Stimulated activated effector memory CD8-positive, alpha-beta T cell treated with anti-CD3 and anti-CD28 coated beads, Interleukin-12 subunit alpha, Interleukin-12 subunit beta, amount 100 ng/mL, for 72 hours (primary cell): ENCODE data around the gene ADAMTSL1.

ENCODE experiments used
- ATAC-seq: fragments of 150-1000 bp; cut with Tn5 transposase; 2 replicates; pipeline ENCODE4 v1.10.0; 2021
- DNase-seq, 2 donors: peaks; one replicate each; pipeline ENCODE4 v3.0.0; 2021 to 2022; ENCODE audit warnings: low spot score in 2 of 2
- H3K27ac Mint-ChIP-seq: one replicate; pipeline ENCODE4 v1.8.0; 2022; ENCODE audit warnings: mild to moderate bottlenecking, mixed read lengths
- H3K36me3 Mint-ChIP-seq: one replicate; pipeline ENCODE4 v1.8.0; 2022; ENCODE audit warnings: mild to moderate bottlenecking, mixed read lengths
- H3K4me1 Mint-ChIP-seq: one replicate; pipeline ENCODE4 v1.8.0; 2022; ENCODE audit warnings: mixed read lengths
- H3K4me3 Mint-ChIP-seq: one replicate; pipeline ENCODE4 v1.8.0; 2022; ENCODE audit warnings: mild to moderate bottlenecking, mixed read lengths
- H3K9me3 Mint-ChIP-seq: one replicate; pipeline ENCODE4 v1.8.0; 2022; ENCODE audit warnings: mixed read lengths

Gene ADAMTSL1

DNA sequence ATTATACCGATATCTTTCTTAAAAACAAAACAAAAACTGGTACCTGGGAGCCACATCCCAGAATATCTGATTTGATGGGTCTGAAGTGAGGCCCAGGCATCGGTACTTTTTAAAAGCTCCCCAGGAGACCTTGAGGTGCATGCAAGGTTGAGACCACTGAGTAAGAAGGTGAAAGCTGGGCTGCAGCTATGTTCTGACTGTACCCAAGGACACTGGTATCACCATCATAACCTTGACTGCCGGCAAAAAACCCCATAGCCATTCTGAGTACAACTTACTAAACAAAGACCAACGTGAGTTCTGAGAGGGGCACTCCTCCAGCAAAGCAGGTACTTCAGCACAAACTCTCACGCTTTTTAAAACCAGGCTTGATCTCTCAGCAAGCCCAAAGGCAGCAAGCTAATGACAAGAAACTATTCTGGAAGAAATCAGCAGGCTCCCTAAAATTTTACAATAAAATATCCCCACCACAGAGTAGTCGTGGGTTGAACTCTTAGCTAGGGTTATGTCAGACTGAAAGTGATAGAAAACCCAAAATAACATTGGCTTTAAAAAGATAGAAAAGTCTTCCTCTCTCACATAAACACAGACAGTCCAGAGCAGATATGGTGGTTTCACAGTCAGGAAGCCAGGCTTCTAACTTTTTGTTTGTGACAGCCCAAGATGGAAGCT is 295.1 kb downstream of the ADAMTSL1 start:
- Mint-ChIP-seq H3K9me3 (no peaks in the 10 kb centered on the region), H3K36me3 (no peaks in the 10 kb centered on the region), H3K4me3 (no peak overlapping the region), H3K27ac (no peak overlapping the region), H3K4me1 (no peaks in the 10 kb centered on the region)
- ATAC-seq (peak; percentile 24), DNase-seq (no peak)

DNA sequence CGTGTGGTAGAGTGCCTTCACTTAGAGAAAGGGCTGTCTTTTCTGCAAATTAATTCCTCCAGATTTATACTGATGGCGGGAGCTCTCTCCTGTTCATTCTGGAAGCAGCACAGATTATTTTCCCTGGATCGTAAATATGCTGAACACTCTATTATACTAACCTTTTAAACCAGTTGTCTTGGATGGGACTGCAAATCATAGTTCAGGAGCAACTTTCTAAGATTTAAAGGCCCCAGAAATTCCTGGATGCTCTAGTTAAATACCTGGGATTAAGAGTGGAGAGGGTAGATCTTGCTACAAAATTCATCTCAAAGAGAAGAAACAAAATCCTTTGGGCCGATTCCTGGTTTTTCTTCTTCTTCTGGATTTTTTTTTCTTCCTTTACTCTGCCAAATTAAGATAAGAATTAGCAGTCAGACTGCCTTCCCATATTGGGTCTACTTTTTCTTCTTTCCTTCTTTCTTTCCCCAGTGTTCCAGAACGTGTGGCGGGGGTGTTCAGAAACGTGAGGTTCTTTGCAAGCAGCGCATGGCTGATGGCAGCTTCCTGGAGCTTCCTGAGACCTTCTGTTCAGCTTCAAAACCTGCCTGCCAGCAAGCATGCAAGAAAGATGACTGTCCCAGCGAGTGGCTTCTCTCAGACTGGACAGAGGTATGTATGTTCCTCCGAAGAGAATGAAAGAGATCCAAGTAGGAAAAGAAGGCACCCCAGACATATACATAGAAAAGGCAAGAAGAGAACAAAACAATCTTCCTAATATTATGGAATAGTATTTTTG is 296.4 kb downstream of the ADAMTSL1 start:
- Mint-ChIP-seq H3K4me3 (no peak overlapping the region), H3K27ac (no peak overlapping the region), H3K4me1 (no peaks in the 10 kb centered on the region), H3K36me3 (no peaks in the 10 kb centered on the region), H3K9me3 (no peaks in the 10 kb centered on the region)
- no peak for DNase-seq
- no peak for ATAC-seq

DNA sequence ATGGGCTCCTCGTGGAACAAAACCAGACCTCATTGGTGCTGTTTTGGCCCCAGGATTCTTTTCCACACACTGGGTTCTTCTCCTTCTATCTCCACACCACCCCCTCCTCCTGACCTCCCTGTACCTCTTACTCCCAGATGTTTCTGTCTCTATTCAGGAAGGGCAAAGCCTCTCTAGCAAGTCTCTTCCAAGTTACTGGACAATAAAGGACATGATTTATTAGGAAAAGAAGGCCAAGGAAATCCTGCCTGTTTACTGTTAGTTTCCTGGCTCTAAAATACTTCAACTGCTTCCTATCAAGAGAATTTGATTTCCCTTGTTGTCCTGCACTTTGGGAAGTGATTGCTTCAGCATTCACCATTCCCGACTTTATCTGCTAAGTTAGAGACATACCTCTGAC is 297.1 kb downstream of the ADAMTSL1 start:
- ATAC-seq = no peak

DNA sequence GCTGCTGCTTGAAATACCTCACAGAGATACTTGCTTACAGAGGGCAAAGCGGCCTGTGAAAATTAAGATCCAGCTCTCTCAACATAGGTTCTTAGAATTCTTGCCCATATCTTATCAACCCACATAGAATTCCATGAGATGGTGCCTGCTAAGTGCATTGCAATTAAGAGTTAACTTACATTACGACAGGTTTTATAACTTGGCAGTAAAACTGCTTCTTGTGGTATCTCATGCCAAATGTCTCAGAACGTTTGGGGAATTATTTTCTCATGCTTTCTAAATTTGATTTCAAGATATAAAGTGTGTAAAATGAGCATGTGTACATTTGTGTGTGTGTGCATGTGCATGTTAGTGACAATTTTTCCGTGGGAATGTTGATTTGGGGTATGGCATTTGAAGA is 297.8 kb downstream of the ADAMTSL1 start:
- ATAC-seq = no peak
- no peak for DNase-seq
- H3K27ac Mint-ChIP-seq = no peak overlapping the region
- H3K4me3 Mint-ChIP-seq = no peak overlapping the region
- no peaks in the 10 kb centered on the region for H3K36me3 Mint-ChIP-seq
- no peaks in the 10 kb centered on the region for H3K4me1 Mint-ChIP-seq
- no peaks in the 10 kb centered on the region for H3K9me3 Mint-ChIP-seq

More for the DNA sequence above, 297.1 kb downstream of the ADAMTSL1 start:
- H3K9me3 Mint-ChIP-seq = no peaks in the 10 kb centered on the region
- no peaks in the 10 kb centered on the region for H3K36me3 Mint-ChIP-seq
- DNase-seq = no peak
- H3K4me3 Mint-ChIP-seq = no peak overlapping the region
- H3K27ac Mint-ChIP-seq = no peak overlapping the region
- no peaks in the 10 kb centered on the region for H3K4me1 Mint-ChIP-seq

DNA sequence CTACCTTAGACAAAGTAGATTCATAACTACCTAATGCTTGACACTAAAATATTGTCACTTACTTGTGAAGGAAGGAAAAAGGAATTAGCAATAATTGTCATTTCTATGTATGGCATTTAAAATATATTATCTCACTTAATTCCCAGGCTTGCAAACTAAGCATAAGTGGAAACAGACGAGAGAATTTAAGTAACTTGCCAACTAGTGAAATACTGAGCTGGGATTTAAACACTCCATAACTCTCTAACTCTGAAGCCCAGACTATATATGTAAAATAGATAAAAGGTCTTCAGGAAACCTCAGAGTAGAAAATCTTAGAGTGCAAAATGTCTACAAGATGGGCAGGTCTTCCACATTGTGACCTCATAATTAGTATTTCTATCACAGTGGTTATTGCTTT is 301.3 kb downstream of the ADAMTSL1 start:
- Mint-ChIP-seq H3K27ac (no peak overlapping the region), H3K4me3 (no peak overlapping the region), H3K36me3 (no peaks in the 10 kb centered on the region), H3K9me3 (no peaks in the 10 kb centered on the region), H3K4me1 (no peaks in the 10 kb centered on the region)
- DNase-seq (no peak), ATAC-seq (no peak)

DNA sequence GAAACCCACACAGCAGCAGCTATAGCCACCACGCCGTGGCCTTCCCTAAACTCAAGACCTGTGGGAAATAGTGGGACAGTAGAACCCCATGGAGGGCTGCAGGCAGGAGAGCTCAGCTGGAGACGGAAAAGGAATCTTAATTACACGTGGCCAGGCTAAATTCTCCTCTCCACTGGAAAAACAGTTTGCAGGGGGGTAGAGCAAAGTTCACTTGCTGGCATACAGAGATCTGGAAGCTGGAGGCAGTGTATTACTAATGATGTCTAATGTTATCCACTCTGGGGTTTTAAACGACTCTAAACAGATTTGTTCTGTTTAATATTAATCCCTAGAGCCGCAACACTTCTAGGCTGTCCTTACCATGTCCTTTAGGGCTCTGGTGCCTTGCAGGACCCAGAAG is 302.0 kb downstream of the ADAMTSL1 start:
- no peak for ATAC-seq
- Mint-ChIP-seq H3K4me1 (no peaks in the 10 kb centered on the region), H3K27ac (no peak overlapping the region)

DNA sequence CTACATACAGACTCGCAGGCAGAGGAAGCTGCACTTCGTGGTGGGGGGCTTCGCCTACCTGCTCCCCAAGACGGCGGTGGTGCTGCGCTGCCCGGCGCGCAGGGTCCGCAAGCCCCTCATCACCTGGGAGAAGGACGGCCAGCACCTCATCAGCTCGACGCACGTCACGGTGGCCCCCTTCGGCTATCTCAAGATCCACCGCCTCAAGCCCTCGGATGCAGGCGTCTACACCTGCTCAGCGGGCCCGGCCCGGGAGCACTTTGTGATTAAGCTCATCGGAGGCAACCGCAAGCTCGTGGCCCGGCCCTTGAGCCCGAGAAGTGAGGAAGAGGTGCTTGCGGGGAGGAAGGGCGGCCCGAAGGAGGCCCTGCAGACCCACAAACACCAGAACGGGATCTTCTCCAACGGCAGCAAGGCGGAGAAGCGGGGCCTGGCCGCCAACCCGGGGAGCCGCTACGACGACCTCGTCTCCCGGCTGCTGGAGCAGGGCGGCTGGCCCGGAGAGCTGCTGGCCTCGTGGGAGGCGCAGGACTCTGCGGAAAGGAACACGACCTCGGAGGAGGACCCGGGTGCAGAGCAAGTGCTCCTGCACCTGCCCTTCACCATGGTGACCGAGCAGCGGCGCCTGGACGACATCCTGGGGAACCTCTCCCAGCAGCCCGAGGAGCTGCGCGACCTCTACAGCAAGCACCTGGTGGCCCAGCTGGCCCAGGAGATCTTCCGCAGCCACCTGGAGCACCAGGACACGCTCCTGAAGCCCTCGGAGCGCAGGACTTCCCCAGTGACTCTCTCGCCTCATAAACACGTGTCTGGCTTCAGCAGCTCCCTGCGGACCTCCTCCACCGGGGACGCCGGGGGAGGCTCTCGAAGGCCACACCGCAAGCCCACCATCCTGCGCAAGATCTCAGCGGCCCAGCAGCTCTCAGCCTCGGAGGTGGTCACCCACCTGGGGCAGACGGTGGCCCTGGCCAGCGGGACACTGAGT is 303.2 kb downstream of the ADAMTSL1 start:
- DNase-seq = no peak
- no peaks in the 10 kb centered on the region for H3K4me1 Mint-ChIP-seq
- no peak for ATAC-seq
- H3K9me3 Mint-ChIP-seq = no peaks in the 10 kb centered on the region
- no peak overlapping the region for H3K27ac Mint-ChIP-seq
- no peaks in the 10 kb centered on the region for H3K36me3 Mint-ChIP-seq
- no peak overlapping the region for H3K4me3 Mint-ChIP-seq

More for the DNA sequence above, 302.0 kb downstream of the ADAMTSL1 start:
- H3K9me3 Mint-ChIP-seq = no peaks in the 10 kb centered on the region
- no peaks in the 10 kb centered on the region for H3K36me3 Mint-ChIP-seq
- no peak overlapping the region for H3K4me3 Mint-ChIP-seq
- DNase-seq = no peak

GRCh38 chr9:18778147-18778546 is 304.2 kb downstream of the ADAMTSL1 start:
- no peak for ATAC-seq
- Mint-ChIP-seq H3K27ac (no peak overlapping the region), H3K36me3 (no peaks in the 10 kb centered on the region)

DNA sequence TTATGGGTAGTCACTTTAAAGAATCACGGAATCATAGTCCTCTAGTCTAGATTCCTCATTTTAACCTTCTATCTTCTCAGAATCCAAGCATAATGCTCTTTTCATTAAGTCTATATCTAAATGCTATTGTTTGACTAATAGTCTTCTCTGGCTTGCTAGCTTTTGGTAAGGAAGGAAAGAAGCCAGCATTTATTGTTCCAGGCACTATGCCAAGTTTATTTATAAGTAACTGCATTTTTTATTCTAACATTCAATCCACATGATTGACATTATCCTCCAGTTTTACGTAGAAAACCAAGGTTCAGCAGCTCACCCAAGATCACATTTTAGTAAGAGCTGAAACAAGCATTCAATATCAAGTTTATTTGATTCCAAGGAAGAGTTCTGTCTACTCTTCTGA is 304.9 kb downstream of the ADAMTSL1 start:
- H3K4me1 Mint-ChIP-seq = no peaks in the 10 kb centered on the region
- H3K4me3 Mint-ChIP-seq = no peak overlapping the region
- ATAC-seq = no peak
- no peak overlapping the region for H3K27ac Mint-ChIP-seq
- no peaks in the 10 kb centered on the region for H3K9me3 Mint-ChIP-seq
- H3K36me3 Mint-ChIP-seq = no peaks in the 10 kb centered on the region
- no peak for DNase-seq

More at GRCh38 chr9:18778147-18778546, 304.2 kb downstream of the ADAMTSL1 start:
- Mint-ChIP-seq H3K4me3 (no peak overlapping the region), H3K4me1 (no peaks in the 10 kb centered on the region), H3K9me3 (no peaks in the 10 kb centered on the region)
- DNase-seq = no peak

GRCh38 chr9:18783909-18784308 is 310.0 kb downstream of the ADAMTSL1 start:
- DNase-seq (no peak), ATAC-seq (no peak)
- Mint-ChIP-seq H3K36me3 (no peaks in the 10 kb centered on the region), H3K4me3 (no peak overlapping the region), H3K9me3 (no peaks in the 10 kb centered on the region), H3K27ac (no peak overlapping the region), H3K4me1 (no peaks in the 10 kb centered on the region)

- Mint-ChIP-seq H3K9me3 (no peaks in the 10 kb centered on the region), H3K36me3 (no peaks in the 10 kb centered on the region), H3K4me3 (no peak overlapping the region), H3K4me1 (no peaks in the 10 kb centered on the region), H3K27ac (no peak overlapping the region)
- ATAC-seq = no peak
- DNase-seq = no peak
These were observed 311.7 kb downstream of the ADAMTSL1 start for GRCh38 chr9:18785604-18786003.

GRCh38 chr9:18786196-18786595 is 312.2 kb downstream of the ADAMTSL1 start:
- Mint-ChIP-seq H3K27ac (no peak overlapping the region), H3K4me1 (no peaks in the 10 kb centered on the region)

GRCh38 chr9:18786911-18787650 is 313.1 kb downstream of the ADAMTSL1 start:
- no peaks in the 10 kb centered on the region for H3K36me3 Mint-ChIP-seq
- no peaks in the 10 kb centered on the region for H3K9me3 Mint-ChIP-seq
- no peak overlapping the region for H3K4me3 Mint-ChIP-seq
- DNase-seq (no peak), ATAC-seq (no peak)
- H3K4me1 Mint-ChIP-seq = no peaks in the 10 kb centered on the region
- H3K27ac Mint-ChIP-seq = no peak overlapping the region

More at GRCh38 chr9:18786196-18786595, 312.2 kb downstream of the ADAMTSL1 start:
- Mint-ChIP-seq H3K9me3 (no peaks in the 10 kb centered on the region), H3K4me3 (no peak overlapping the region), H3K36me3 (no peaks in the 10 kb centered on the region)
- ATAC-seq = no peak
- DNase-seq = no peak

DNA sequence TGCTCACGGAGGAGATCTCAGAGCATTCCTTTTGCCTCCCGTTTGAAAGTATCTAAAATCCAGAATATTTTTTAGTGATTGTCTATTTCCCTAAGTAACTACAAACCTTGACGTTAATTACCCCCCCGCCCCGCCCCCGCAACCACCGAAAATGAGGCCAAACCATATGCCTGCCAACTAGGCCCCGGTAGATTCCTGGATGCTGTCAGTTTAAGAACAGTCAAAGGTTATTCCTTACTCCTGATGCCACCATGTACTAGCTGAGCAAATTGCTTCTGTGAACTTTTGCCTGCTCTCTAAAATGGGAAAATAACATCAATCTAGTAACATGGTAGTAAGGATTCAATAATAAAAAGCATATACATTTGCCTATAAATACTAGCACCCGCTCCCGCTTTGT is 314.3 kb downstream of the ADAMTSL1 start:
- Mint-ChIP-seq H3K9me3 (no peaks in the 10 kb centered on the region), H3K36me3 (no peaks in the 10 kb centered on the region), H3K4me3 (no peak overlapping the region), H3K4me1 (no peaks in the 10 kb centered on the region), H3K27ac (no peak overlapping the region)
- ATAC-seq (no peak), DNase-seq (no peak)

GRCh38 chr9:18791074-18791473 is 317.1 kb downstream of the ADAMTSL1 start:
- Mint-ChIP-seq H3K36me3 (no peaks in the 10 kb centered on the region), H3K4me1 (no peaks in the 10 kb centered on the region), H3K27ac (no peak overlapping the region), H3K4me3 (no peak overlapping the region), H3K9me3 (no peaks in the 10 kb centered on the region)
- ATAC-seq (no peak), DNase-seq (no peak)
